IMR-90 (cell line): ENCODE results near the gene CD27.

Source experiments
- BHLHE40 ChIP-seq: fragments of 150-350 bp; IDR thresholded peaks from 2 replicates; pipeline ENCODE4 v1.6.1; 2016; ENCODE audit warnings: mild to moderate bottlenecking, low read depth, low read length
- CEBPB ChIP-seq: IDR thresholded peaks from 2 replicates; pipeline ENCODE4 v1.6.1; 2012; ENCODE audit warnings: low read depth, low read length, improper control_type of control experiment
- FOS ChIP-seq: fragments of 150-350 bp; IDR thresholded peaks from 2 replicates; pipeline ENCODE4 v1.6.1; 2016; ENCODE audit warnings: low read depth, low read length
- MAFK ChIP-seq: IDR thresholded peaks from 2 replicates; pipeline ENCODE4 v1.6.1; 2012; ENCODE audit warnings: low read depth, low read length, improper control_type of control experiment
- MXI1 ChIP-seq: IDR thresholded peaks from 2 replicates; pipeline ENCODE4 v1.6.1; 2012; ENCODE audit warnings: low read depth, mild to moderate bottlenecking, low read length, moderate library complexity, borderline replicate concordance
- POLR2A ChIP-seq: IDR thresholded peaks from 2 replicates; pipeline ENCODE4 v1.6.1; 2012; ENCODE audit warnings: mild to moderate bottlenecking, low read depth, low read length
- RAD21 ChIP-seq: IDR thresholded peaks from 2 replicates; pipeline ENCODE4 v1.6.1; 2012; ENCODE audit warnings: low read length, improper control_type of control experiment
- RCOR1 ChIP-seq: IDR thresholded peaks from 2 replicates; pipeline ENCODE4 v1.6.1; 2012; ENCODE audit warnings: mild to moderate bottlenecking, low read length, improper control_type of control experiment; ENCODE audit not compliant: insufficient replicate concordance
- RFX5 ChIP-seq: IDR thresholded peaks from 2 replicates; pipeline ENCODE4 v1.8.0; 2012; ENCODE audit warnings: low read depth, mild to moderate bottlenecking, low read length, moderate library complexity
- SMC3 ChIP-seq: fragments of 150-350 bp; IDR thresholded peaks from 2 replicates; pipeline ENCODE4 v1.6.1; 2016; ENCODE audit warnings: low read depth, mild to moderate bottlenecking, antibody characterized with exemption, low read length, moderate library complexity
- TF ChIP-seq, protein P1 (sequence below): conservative IDR thresholded peaks from 2 replicates; pipeline ENCODE4 v1.5.1; 2012; ENCODE audit warnings: mild to moderate bottlenecking, low read depth, low read length, improper control_type of control experiment
- TF ChIP-seq, protein P2 (sequence below): fragments of 150-350 bp; IDR thresholded peaks from 2 replicates; pipeline ENCODE4 v1.6.1; 2017; ENCODE audit warnings: mild to moderate bottlenecking, antibody characterized with exemption, low read length, low read depth
- TF ChIP-seq, protein P3 (sequence below): fragments of 150-350 bp; IDR thresholded peaks from 2 replicates; pipeline ENCODE4 v1.6.1; 2016; ENCODE audit warnings: low read depth, mild to moderate bottlenecking, low read length, moderate library complexity, borderline replicate concordance

DNA sequence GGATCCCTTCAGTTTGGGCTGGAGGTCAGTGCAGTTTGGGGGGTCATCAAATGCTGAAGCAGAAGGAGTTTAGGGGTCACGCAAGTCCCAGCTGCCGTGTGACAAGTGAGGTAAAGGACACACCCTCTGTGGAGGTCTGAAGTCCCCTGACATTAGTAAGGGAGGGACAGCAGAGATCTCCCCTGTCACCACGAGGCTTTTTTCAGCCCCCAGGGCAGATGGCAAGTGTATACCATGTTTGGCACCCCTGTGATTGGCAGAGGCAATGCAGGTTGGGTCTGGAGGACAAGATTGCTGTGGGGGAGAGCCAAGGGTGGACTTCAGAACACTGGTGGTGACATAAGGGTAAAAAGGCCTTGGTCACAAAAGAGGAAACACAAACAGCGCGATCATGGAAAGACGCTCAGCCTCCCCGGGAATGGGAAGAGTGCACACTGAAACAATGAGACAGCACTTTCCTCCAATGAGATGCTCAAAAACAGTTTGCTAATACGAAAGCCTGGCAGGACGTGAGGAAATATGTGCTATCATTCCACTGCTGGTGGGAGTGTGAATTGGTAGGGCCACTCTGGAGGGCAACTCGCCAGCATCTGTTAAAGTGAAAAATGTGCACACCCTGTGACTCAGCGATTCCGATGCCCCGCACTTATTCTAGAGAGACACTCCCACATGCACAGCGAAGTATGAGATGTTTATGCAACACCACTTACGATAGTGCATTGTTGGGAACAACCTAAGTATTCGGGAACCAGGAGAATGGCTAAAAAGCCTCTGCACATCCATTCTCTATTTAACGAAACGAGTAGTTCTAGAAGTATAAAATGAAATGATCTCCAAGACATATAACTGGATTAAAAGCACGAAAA, 14.4 kb upstream of the CD27 start:
- TF ChIP-seq POLR2A (peak; percentile 52; the same call in 1 of the 2 replicates), SMC3 (no peak), RAD21 (no peak), RCOR1 (peak; percentile 5), RFX5 (no peak), MXI1 (peak; percentile 31; the same call in 1 of the 2 replicates), CEBPB (peak; percentile 89), BHLHE40 (peak; percentile 45; the same call in 1 of the 2 replicates), FOS (peak; percentile 71), MAFK (peak; percentile 82)
- TF ChIP-seq, protein P1, sequence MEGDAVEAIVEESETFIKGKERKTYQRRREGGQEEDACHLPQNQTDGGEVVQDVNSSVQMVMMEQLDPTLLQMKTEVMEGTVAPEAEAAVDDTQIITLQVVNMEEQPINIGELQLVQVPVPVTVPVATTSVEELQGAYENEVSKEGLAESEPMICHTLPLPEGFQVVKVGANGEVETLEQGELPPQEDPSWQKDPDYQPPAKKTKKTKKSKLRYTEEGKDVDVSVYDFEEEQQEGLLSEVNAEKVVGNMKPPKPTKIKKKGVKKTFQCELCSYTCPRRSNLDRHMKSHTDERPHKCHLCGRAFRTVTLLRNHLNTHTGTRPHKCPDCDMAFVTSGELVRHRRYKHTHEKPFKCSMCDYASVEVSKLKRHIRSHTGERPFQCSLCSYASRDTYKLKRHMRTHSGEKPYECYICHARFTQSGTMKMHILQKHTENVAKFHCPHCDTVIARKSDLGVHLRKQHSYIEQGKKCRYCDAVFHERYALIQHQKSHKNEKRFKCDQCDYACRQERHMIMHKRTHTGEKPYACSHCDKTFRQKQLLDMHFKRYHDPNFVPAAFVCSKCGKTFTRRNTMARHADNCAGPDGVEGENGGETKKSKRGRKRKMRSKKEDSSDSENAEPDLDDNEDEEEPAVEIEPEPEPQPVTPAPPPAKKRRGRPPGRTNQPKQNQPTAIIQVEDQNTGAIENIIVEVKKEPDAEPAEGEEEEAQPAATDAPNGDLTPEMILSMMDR: no peak
- TF ChIP-seq, protein P2, sequence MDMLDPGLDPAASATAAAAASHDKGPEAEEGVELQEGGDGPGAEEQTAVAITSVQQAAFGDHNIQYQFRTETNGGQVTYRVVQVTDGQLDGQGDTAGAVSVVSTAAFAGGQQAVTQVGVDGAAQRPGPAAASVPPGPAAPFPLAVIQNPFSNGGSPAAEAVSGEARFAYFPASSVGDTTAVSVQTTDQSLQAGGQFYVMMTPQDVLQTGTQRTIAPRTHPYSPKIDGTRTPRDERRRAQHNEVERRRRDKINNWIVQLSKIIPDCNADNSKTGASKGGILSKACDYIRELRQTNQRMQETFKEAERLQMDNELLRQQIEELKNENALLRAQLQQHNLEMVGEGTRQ: no peak
- TF ChIP-seq, protein P3, sequence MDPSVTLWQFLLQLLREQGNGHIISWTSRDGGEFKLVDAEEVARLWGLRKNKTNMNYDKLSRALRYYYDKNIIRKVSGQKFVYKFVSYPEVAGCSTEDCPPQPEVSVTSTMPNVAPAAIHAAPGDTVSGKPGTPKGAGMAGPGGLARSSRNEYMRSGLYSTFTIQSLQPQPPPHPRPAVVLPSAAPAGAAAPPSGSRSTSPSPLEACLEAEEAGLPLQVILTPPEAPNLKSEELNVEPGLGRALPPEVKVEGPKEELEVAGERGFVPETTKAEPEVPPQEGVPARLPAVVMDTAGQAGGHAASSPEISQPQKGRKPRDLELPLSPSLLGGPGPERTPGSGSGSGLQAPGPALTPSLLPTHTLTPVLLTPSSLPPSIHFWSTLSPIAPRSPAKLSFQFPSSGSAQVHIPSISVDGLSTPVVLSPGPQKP: no peak
